Left renal cortex interstitium (tissue), 4 donors: ENCODE results near the gene VSX1. TPM values are rescaled to one million over a fixed set of nuclear protein-coding genes. Genes with fewer than 3 reads are reported as not detected.

Source experiments
- DNase-seq, 4 donors: peaks; one replicate each; pipeline ENCODE4 v3.0.0-alpha.2; 2013; ENCODE audit warnings: low read depth in 4 of 4, low spot score in 2 of 4, missing footprints in 1 of 4
- polyA plus RNA-seq, 4 donors: library from polyadenylated mRNA; unstranded; fragments of 120-200 nt; gene quantifications; one replicate each; pipeline ENCODE4 v1.2.1, GENCODE V29; 2013; ENCODE audit not compliant: insufficient read length in 4 of 4

VSX1 gene
- polyA plus RNA-seq, 4 donors, result not detected

DNA sequence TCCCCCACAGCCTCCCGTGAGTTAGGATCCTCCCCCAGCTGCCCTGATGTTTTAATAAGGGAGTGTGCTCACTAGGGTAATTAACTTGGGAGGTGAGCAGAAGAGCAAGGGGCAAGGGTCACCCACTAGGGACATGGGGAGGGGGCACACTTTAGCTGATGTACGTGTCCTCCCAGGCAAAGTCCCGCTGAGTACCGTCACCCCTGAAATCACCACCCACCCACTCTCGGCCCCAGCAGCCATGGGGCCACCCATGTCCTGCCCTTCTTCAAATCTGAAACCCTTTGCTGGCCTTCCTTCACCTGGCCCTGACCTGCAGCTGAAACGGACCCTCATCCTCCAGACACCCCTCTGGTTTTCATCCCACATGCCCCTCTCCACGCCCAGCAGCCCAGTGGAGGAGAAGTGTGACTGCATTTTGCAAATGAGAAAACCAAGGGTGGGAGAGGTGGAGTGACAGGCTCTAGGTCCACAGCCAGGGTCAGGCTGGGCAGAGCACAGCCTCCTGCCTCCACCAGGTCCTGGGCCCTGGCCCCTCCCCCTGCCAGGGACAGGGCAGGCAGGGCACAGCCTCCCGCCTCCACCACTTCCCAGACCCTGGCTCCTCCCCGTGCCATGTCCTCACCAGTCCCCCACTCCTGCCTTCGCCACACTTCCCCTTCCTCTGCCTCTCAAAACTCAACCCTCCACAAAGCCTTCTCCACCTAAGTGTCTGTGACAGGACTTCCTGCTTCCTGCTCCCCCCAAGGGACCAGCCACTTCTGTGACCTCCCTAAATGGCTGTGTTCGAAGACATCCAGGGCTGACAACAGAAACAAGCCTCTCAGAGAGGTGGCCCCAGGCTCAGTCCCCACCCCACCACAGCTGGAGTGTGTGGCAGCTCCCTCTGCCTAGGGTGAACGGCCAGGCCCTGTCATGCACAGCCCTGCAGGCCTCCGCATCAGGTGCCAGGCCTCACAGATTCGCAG lies 39.1 kb downstream of the VSX1 start:
- no peak for DNase-seq

DNA sequence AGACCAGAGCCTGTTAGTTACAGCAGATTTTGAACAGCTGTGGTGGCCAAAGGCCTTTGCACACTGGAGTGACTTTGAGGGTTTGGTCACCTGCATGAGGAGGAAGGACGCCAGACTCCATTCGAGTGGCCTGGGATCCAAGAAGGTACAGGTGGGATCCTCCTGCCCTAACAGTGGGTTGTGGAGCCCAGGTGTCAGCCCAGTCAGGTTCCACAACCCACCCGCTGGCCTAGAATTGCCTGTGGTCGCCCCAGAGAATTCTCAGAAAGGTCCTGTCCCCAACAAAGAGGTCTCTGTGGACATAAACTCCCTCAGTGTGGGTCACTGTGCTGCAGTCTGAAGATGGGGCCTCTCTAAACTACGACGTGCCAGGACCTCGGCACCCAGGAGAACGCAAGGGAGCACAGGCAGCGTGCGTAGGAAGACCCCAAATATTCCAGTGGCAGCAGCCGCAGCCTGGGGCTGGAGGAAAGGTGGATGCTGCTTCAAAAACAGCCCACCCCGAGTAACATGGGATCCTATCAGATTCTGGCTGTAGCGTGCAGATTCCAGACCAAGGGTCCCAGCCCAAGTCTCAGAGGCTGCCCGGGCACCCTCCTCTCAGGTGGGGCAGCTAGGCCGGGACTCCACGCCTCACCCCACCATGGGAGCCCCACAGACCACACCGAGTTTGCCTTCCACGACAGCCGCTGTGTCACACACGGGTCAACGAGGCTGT lies 40.0 kb downstream of the VSX1 start:
- DNase-seq, result no peak

DNA sequence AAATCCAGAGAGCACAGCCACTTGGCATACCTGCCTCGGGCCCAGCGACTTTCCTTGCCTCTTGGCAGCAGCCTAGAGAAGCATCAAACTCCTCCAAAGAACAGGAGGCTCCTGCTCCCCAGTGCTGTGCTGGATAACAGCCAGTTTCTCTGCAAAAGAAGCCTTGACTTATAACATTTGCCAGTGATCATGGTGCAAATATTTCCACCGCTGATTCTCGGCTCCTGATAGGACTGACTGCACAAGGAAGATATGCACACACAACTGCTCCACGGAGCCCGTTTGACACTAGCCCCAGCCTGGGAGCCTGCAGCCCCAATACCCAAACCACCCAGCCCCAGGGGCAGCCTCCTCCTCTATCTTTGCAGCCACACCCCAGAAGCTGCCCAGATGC lies 41.5 kb downstream of the VSX1 start:
- DNase-seq, result no peak

DNA sequence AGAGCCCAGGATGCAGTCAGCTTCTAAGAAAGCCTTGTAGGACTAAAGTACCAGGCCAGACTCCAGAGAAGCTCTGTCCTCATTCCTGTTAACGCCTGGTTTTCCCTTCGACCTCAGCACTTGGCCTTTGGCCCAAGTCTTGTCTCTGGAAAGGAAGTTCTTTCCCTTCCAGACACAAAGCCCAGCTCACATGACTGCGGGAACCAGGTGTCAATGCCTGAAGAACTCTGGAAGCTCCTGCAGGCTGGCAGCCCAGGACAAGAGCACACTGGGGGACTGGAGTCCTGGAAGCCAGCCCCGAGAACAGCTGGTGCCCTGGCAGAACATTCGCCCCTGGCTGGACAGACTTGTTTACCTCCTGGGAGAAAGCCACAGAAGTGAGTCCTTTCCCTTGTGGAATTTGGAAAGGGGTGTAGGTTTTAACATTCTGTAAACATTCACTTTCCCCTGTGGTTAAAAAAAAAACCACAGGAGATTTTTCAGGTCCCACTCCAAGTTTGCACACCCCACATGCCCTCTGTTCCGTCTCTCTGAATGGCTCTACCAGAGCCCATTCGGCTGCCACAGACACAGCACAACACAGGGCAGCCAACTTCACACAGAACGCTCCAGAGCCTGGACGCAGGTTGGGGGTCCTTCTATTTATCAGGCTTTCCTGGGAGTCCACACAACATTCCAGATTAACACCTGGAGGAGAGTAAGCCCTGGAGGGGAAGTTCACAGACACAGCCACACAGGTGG lies 42.1 kb downstream of the VSX1 start:
- DNase-seq, result no peak

DNA sequence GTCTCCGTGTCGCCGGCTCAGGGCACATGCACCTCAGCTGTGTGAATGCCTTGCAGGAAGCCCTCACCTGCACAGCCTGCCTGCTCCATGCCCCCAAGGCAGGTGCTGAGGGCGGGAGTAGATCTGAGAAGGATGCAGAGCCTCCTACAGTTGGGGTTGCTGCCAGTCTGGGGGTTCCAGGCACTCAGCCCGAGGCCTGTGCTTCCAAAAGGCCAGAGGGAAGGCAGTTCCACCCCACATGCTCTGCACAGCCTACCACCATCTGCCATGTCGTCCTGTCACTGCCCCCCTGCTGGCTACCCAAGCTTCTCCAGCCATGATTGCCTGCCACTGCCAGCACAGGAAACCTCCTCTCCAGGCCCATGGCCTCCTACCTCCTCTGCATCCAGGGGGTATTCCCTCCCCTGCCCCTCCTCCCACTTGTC lies 43.3 kb downstream of the VSX1 start:
- no peak for DNase-seq

DNA sequence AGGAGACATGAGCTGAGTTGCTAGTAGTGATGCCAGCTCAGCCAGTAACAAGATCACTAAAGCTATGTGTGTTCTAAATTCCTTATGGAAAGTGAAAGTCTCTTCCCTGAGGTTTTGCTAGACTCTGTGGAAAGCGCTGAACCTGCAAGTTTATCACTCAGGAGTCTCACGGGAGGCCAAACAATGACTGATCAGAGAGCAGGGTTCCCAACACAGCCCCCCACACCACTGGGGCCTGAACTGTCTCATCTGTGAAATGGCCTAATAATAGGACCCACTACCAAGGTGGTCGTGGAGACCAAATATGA lies 43.9 kb downstream of the VSX1 start:
- DNase-seq, result no peak

DNA sequence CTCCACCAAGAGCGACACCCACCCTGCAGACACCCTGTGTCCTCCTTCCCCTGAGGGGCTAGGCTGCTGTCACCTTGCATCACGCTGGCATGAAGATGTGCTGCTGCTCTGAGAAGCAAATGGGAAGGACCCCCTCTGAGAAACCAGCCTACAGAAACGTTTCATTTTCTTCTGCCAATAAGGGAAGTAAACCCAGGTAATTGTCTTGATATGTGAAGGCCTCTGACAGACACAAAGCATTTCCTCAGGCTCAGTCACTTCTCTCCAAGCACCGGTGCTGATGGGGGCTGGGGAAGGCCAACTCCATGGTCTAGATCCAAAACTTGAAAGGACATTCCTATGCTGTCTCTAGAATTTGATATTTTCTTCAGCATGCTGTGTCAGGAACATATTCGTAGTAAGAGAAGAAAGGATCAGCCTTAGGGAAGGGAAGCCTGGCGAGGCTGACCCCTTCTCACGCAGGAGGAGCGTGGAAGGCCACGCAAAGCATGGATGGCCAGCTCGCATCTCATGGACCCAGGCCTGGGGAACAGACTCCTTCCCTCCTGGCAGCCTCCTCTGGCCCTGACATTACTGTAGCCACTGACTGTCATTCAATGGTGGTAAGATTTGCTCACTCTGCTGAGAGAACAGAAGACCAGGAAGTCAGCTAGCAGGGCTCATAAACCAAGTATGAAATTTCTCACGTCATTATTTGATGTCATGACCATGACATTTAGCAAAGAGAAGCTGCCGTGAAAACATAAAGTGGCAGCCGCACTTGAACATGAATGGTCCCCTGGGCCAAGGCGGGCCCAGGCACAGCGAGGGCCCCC lies 44.4 kb downstream of the VSX1 start:
- DNase-seq, result no peak

DNA sequence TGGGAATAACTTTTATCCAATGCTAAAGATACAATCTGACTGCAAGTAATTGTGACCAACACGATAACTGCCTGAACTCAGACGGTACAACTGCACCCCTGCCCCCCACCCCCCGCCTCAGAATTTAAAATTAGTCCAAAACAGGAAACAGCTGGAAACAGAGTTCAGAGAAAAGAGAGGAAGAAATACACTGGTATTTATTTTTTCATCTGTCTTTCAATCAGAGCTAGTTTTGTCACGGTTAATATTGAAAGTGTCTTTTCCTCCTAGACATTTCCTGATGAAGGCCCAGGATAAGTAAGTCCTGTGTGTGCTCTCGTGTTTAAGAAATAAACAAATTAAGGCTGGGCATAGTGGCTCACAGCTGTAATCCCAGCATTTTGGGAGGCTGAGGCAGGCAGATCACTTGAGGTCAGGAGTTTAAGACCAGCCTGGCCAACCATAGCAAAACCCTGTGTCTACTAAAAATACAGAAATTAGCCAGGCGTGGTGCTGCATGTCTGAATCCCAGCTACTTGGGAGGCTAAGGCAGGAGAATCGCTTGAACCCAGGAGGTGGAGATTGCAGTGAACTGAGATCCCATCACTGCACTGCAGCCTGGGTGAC lies 45.5 kb downstream of the VSX1 start:
- DNase-seq, result no peak

DNA sequence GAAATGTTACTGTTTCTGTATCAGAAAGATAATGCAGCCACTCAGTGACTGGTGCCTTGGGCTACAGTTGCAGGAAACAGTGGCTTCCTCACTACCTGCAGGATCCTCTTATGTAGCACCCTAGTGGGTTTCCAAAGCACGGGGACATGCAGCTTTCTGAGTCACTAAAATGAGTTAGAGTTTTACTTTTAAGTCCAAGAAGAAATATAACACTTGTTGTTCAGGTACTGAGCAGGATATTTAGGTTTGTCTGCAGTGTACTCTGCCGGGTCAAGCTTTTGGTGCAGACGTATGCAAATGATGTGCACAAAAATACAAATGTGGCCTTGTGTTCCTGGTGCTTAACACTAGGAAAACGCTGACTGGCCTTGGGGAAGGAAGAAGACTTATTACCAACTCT lies 46.0 kb downstream of the VSX1 start:
- no peak for DNase-seq

DNA sequence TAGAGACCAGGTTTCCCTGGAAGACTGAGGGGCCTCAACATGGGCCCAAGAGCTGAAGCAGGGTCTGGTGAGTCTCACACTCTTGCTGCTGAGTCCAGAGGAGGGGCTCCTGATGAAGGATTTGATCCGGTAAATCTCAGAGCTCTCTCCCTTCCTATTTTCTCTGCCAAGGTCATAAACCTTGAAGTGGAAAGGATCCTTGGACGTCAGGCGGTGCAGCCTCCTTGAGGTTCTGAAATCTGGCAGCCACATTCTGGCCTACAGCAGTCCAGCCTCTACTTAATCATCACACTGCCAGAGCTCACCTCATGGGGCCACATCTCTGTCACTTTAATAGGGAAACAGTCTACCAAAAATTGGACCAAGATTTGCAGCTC lies 48.0 kb downstream of the VSX1 start:
- DNase-seq, result no peak

DNA sequence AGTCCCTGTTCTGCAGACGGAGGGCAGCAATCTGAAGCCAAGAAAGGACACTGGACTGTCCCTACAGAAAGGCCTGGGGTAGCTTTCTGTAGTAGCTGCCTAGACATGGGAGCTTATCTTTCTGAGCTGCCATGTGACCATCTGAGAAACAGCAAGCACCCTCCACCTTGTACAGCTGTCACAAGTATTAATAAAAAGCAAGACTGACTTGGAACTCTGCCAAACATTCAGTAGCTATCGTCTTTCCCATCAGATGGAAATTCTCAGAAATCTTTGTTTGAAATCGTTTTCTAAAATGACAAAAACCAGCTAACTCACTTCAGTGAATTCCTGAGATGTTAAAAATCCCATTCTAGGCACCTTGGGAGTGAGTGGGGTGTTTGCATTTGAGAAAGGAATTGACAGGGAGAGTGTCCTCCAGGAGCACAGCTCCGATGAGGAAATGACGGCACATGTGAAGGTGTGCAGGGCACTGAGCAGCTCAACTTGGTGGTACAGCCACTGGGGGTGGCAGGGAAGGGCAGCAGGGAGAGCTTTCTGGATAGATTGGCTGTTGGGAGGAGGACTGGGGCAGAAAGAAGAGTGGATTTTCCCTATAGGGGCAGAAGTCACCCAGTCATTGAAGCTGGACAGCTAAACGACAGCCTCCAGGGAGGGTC lies 48.5 kb downstream of the VSX1 start:
- peak in 1 of 4 donors; percentile 17 for DNase-seq

DNA sequence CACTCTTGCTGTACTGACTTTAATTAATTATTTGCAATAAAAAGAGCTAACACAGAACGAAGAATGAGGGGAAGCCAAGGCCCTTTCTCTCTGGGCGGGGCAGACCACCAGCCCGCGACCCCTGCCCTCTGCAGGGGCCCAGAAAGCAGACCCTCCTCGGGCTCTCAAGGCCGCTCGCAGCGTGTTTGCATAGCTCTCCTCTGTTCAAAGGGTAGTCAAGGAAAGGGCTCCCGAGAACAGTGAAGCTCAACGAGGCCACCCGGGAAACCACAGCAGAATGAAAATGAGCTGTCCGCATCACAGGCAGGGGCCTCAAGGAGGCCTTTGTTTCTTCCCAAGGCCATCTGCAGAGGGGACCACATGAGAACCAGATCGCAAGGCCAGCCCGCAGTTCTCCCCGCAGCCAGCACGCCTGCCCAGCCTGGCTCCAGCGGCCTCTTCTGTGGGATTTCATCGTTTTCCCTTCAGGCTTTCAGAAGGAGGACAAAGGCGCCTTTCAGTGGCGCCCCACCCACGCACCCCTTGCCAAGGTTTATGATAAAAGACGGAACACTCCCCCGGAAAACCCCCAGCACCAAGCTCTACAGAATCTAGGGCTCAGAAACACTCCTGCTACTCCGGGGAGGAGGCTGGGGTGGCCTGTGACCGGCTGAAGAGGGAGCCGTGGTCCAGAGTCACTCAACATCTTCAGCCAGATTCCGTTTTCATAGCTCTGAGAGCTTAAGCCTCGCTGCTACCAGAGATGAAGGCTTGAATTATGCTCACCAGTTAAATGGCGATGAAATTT lies 49.3 kb downstream of the VSX1 start:
- no peak for DNase-seq

DNA sequence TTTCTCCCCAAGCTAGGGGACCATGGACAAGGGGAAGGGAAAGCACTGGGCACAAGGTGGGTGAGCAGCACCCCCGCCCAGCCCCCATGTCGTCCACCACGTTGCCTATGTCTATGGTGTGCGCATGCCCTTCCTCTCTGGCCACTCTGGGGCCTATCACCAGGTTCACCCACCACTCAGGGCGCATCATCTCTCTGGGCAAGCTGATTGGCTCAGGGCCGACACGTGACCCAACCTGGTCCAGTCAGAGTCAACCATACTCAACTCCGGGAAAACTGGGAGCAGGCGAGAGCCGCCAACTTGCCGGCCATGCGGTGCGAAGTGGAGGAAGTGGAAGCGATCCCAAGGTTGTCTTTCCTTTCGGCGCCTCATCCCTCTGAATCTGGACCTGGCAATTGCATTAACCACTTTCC lies 49.9 kb downstream of the VSX1 start:
- DNase-seq, result no peak

DNA sequence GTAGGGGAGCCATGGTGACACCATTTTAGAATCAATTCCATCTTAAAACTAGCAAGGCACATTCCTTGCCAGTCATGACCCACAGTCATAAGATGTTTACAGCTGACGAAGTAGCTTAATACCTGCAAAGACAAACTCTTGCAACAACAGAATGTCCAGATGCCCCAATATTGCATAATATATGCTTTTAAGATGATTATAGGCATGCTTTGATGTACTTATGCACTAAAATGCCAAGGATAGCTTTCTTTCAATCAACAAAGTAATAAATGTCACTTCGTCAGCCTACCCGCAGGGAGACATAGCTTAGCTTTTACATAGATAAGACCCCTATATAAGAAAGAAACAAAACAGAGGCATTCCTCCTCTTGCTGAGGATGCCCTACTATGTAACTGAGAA lies 50.7 kb downstream of the VSX1 start:
- DNase-seq, result no peak

DNA sequence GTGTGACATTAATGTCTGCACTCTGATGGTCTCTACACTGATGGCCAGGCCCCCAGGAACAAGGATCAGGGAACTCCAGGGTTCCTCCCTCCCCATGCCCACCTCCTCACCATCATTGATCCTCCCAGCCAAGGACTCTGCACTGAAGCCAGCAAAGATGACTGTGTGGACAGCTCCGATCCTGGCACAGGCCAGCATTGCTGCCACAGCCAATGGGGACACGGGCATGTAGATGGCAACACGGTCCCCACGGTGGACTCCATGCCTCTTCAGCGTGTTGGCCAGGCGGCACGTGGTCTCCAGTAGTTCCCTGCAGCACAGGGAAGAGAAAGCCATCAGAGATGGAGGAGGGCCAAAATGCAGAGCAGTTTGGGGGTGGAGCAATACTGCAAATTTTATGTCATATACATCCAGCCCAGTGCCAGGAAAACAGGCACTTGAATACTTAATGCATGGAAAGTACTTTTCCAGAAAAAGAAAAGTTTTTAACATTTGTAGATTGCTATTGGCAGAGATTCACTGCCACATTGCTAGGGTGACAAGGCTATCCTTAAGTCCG lies 51.2 kb downstream of the VSX1 start:
- DNase-seq, result no peak

DNA sequence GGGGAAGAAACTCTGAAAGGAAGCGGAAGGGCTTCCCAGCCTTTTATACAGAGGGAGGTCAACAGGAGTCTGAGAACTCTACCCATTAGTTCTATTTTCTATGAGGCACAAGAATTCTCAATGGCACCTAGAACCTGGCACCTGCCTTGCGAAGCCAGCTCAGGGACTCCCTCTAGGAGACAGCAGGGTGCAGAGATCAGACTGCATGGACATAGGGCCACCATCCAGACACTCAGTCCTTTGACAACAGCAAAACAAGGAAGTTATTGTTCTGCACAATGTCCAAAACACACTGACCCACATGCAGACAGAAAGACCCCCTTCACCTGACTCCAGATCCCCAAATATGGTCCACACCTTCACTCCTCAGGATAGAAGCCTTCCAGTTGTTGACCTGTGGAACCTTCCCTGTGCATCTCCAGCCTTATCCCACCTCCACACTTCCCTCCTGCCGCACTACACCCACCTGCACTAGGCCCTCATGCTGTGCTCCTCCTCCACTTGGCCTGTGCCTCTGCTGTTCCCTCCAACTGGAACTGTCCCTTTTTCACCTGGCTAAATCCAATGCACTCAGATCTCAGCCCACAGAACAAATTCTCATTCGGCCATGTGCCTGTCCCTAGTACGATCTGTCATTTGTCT lies 51.8 kb downstream of the VSX1 start:
- no peak for DNase-seq

DNA sequence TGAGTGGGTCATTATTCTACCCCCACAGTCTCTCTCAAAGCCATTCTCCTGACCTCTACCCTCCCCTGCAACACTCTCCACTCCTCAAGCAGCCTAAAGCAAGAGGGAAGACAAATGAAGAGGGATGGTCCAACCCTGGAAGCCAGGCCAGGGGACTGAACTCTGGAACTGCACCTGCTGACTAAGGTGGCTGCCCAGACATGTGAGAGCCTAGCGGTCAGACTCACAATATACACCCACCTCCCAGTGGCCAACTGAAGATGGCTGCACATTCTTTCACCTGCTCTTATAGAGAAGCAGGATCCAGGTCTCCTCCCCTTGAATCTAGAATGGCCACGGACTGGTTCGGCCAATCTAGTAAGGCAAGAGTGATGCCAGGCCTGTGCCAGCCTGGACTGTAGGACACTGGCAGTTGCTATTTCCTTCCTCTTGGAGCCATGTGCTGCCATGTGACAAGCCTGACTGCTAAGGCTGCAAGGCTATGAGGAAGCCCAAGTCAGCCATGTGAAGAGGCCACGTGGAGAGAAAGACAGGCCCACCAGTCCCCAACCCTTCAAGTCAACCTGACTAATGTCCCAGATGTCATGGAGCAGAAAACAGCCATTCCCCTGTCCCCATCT lies 55.8 kb downstream of the VSX1 start:
- no peak for DNase-seq
